NCI-H2081 (cell line): ENCODE data around the gene TJP3.

Source experiments
- DNase-seq, 2 experiments: peaks; one replicate each; lab custom pipeline; 2025; lab: John Stamatoyannopoulos, UW

The TJP3 gene

GRCh38 chr19:3782903-3783302 is 74.7 kb downstream of the TJP3 start:
- DNase-seq, result no peak

- no peak for DNase-seq
Measured at GRCh38 chr19:3783660-3784584, 75.7 kb downstream of the TJP3 start.

DNA sequence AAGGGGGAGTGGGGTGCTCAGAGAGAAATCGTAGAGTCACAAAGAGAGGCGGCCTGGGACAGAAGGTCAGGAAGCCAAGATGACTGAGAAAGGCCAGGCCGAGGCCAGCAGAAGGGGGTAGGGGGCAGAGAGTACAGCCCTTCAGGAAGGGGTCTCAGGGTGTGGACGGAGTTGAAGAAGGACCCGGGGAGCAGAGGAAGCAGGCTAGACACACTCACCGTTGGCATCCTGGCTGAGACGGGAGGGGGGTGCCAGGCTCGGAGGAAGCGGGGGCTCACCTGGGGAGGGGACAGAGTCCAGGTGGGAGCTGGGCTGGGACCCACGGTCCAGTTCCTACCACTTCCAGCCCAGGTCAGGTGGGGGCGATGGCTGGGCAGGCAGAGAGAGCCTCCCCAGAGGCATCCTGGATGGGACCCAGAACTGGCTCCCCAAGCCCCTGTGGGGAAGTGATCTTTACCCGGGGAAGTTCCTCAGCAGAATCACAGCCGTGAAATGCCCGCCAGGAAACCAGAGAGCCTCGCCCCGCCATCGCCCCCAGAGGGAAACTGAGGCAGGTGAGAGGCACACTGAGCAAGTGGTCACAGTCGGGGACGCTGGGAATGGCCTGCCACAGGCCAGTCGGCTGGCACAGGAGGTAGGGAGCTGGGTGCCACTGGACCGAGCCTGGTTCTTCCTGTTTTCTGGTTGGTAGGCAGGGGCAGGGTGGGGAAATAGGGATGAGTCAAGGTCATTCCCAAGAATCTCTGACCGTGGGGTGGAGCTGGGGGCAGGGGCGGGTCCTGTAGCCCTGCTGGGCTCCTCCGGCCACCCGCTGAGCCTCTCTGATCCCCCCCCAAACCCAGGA is 76.6 kb downstream of the TJP3 start:
- no peak for DNase-seq

DNA sequence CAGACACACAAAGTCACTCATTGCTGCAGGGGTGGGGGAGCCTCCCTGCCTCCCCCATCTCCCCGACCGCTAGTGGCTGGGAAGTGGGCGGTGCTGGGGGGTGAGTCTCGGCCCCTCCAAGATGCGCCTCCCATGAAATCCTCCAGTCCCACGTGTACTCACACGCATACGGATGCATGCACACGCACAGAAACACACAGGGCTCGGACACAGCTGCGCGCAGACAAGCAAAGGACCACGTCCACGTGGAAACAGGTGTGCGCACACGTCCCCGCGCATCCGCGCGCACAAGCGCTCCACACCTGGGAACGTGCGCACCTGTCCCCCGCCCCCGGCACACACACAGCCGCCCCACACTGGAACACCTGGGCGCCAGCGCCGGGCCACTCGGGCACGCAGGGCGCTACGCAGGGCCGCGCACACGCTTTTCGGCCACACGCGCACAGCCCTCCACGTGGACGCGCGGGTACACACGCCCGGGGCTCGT is 77.3 kb downstream of the TJP3 start:
- DNase-seq, result peak; percentile 5 to 31

DNA sequence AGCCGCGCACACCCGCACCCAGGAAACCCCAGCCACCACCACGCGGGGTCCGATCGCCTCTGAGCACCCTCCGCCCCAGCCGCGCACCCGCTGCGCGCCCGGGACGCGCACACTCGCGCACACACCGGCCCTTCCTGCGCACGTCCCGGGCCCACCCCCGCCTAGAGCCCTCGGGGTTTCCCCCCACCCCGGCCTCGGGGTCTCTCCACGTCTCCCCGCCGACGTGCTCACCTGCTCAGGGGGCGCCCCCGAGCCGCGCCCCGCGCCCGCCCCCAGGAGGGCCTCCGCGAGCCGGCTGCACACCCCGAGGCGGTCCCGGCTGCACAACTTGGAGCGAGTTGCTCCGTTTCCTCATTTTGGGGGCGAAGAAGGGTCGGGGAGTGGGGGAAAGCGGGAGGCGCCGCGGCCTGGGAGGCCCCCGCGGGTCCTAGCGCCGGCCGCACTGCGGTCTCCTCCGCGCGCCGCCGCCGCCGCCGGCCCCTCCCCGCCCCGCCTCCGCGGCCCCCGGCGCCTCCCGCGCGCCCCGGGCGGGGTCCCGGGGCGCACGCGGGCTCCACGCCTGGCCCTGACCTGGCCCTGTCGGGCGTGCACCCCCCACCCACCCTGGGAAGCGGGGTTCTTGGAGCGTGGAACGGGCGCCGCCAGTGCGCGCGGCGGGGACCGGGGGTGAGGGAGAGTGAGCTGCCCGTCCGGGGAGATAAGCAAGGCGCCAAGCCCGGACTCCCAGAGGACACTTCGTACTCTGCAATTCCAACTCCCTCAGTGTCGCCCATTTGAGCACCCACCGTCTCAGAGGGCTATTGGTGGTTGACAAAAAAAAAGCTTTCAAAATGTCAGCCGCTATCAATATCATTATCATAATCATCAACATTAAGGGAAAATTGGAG is 78.0 kb downstream of the TJP3 start, which contains the start of gene MATK:
Gene MATK, minus strand, starts transcription at position 444 of the 887 bp plus-strand sequence. CDS start 1,246 bp downstream, outside the sequence.
- peak; percentile 4 to 22 for DNase-seq

DNA sequence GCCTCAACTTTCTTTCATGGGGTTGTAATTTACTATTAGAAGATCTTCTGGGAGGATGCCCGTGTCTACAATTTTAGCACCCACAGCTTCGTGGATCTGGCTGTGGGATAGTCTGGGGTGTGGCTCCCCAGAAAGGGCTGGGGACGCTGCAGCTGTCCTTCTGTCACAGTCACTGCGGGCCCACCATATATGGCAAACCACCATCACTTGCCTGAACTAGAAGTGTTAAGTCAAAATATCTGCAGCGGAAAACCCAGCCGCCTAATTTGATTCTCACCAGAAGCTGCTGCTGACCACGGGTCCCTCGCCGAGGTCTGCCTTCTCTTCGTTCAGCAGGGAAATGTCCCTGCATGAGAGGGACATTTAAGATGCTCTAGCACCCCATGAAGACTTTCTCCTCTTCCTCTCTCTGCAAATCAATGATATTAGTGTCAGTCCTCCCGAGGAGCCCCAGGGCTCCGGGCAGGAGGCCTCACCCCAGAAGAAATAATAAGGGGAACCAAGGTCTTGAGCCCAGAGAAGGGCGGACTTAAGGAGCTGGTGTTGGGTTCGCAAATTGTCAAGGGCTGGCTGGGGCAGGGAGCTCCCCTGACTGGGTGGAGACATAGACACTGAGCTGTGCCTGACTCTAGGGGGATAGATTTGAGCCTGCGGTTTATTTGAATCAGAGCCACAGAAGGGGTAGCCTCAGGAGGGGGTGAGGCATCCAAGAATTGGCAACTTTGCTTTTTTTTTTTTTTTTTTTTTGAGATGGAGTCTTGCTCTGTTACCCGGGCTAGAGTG is 81.0 kb downstream of the TJP3 start:
- no peak for DNase-seq

- no peak for DNase-seq
Measured at GRCh38 chr19:3790209-3790734, 82.1 kb downstream of the TJP3 start.

GRCh38 chr19:3790941-3791340 is 82.8 kb downstream of the TJP3 start:
- DNase-seq, result no peak

DNA sequence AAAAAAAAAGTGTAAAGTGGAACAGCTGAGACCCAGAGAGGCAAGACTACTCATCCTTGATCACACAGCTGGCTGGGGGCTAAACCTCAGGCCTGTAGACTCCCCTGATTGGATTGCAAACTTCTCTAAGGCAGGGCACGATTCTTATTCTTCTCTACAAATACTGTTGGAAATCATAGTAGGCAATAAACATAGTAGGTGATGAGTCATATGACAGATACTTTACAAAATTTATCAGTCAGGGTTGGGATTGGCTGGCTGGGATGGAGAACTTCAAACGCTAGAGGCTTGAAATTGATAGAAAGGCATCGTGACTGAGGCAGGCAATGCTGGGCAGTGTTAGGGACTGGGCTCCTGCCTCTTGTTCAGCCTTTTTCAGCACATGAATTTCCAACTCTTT is 83.9 kb downstream of the TJP3 start:
- DNase-seq, result no peak

DNA sequence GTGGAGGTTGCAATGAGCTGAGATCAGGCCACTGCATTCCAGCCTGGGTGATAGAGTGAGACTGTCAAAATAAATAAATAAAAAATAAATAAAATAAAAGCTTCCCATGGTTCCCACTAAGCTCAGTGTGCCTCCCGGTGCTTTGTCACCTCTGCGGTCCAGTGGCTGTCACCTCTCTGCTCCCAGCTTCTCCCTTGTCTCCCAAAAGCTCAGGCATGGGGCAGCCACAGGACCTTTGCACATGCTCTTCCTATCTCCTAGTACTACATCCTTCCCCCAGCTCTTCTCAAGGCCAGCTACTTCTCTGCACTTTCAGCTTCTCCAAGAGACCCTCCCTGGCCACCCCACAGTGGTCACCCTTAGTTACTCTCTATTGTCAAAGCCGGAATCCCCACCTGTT is 85.6 kb downstream of the TJP3 start:
- DNase-seq, result no peak

DNA sequence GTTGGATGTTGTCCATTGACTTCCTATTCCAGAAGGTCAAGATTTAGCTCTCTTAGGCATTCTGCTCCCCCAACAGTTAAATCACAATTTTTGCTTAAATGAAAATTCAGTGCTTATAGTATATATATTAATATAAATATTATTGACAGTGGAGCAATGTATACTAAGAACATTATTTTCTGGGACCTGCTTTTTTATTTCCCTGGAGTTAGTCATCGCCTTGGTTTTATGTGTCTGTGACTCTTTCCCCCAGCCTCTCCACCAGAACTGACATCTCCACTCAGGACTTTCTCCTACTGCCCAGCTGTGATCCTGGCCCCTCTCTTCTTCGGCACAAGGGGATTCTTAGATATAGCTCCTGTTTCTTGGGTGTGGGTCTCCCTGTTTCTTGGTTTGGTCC is 88.2 kb downstream of the TJP3 start:
- DNase-seq, result no peak

GRCh38 chr19:3798137-3798536 is 90.0 kb downstream of the TJP3 start:
- no peak for DNase-seq
